T-cell (primary cell): ENCODE data around the gene SLC25A26. TPM values are rescaled to one million over a fixed set of nuclear protein-coding genes. Genes with fewer than 3 reads are reported as not detected.

ENCODE experiments used
- ATAC-seq, 4 experiments: fragments of 200-7000 bp in 3 of 4; fragments of 150-1000 bp in 1 of 4; cut with Tn5 transposase; replicated peaks in 1 of 4; 1 replicate in 3 of 4; 2 replicates in 1 of 4; pipeline ENCODE4 v1.10.0; 2021; ENCODE audit warnings: moderate library complexity in 3 of 4, mild to moderate bottlenecking in 2 of 4, moderate number of reproducible peaks in 1 of 4
- CTCF ChIA-PET, 2 donors: fragments of 300-600 bp; sonication (Branson Sonifier 250); formaldehyde crosslinking; loops; one replicate each; lab custom pipeline; 2022; ENCODE audit warnings: antibody characterized with exemption in 2 of 2; lab: Charles Lee
- POLR2A ChIA-PET, 2 donors: fragments of 300-600 bp; sonication (Branson Sonifier 250); formaldehyde crosslinking; loops; one replicate each; lab custom pipeline; 2022; ENCODE audit warnings: antibody characterized with exemption in 2 of 2; lab: Charles Lee
- DNase-seq, 35 experiments: peaks; one replicate each; pipeline versions ENCODE4 v3.0.0 to v3.0.0-alpha.2; 2013 to 2023
- H3K27ac ChIP-seq: one replicate; pipeline ENCODE4 v1.5.1; 2013; ENCODE audit warnings: low read length
- H3K27me3 ChIP-seq, 2 experiments: replicated peaks in 1 of 2; 1 replicate in 1 of 2; 2 replicates in 1 of 2; pipeline versions ENCODE4 v1.6.1 to v1.7.0; 2013; ENCODE audit warnings: low read length in 1 of 2, mixed read lengths in 1 of 2; ENCODE audit not compliant: control insufficient read depth in 2 of 2, insufficient read depth in 2 of 2; ENCODE audit errors: extremely low read depth in 1 of 2
- H3K36me3 ChIP-seq, 2 donors: 1 replicate in 1 of 2; 2 replicates in 1 of 2; pipeline versions ENCODE4 v1.6.1 to v1.7.0; 2013; ENCODE audit warnings: low read length in 1 of 2; ENCODE audit not compliant: control insufficient read depth in 2 of 2, insufficient read depth in 1 of 2; ENCODE audit errors: extremely low read depth in 1 of 2
- H3K4me1 ChIP-seq, 2 experiments: 1 replicate in 1 of 2; 2 replicates in 1 of 2; pipeline versions ENCODE4 v1.6.1 to v1.7.0; 2013; ENCODE audit warnings: low read length in 2 of 2, mixed read lengths in 1 of 2; ENCODE audit not compliant: insufficient read depth in 2 of 2, control insufficient read depth in 1 of 2; ENCODE audit errors: extremely low read depth in 1 of 2
- H3K4me3 ChIP-seq, 2 donors: 1 replicate in 1 of 2; 2 replicates in 1 of 2; pipeline versions ENCODE4 v1.5.1 to v1.7.0; 2013; ENCODE audit warnings: mild to moderate bottlenecking in 2 of 2, low read length in 1 of 2, moderate library complexity in 1 of 2; ENCODE audit not compliant: control insufficient read depth in 1 of 2; ENCODE audit errors: extremely low read depth in 1 of 2
- H3K9me3 ChIP-seq: 2 replicates; pipeline ENCODE4 v1.7.0; 2013
- H3K27ac Mint-ChIP-seq, 2 donors: one replicate each; pipeline ENCODE4 v1.8.0; 2020 to 2021; ENCODE audit warnings: mild to moderate bottlenecking in 2 of 2, mixed read lengths in 2 of 2
- H3K27me3 Mint-ChIP-seq, 2 donors: one replicate each; pipeline ENCODE4 v1.8.0; 2021 to 2022; ENCODE audit warnings: mixed read lengths in 2 of 2
- H3K36me3 Mint-ChIP-seq: one replicate; pipeline ENCODE4 v1.8.0; 2021; ENCODE audit warnings: mixed read lengths
- H3K4me1 Mint-ChIP-seq, 3 donors: one replicate each; pipeline ENCODE4 v1.8.0; 2020 to 2022; ENCODE audit warnings: mixed read lengths in 3 of 3, mild to moderate bottlenecking in 1 of 3
- H3K4me3 Mint-ChIP-seq, 3 donors: one replicate each; pipeline ENCODE4 v1.8.0; 2020 to 2022; ENCODE audit warnings: mild to moderate bottlenecking in 3 of 3, mixed read lengths in 3 of 3, moderate library complexity in 3 of 3
- H3K9me3 Mint-ChIP-seq, 3 donors: one replicate each; pipeline ENCODE4 v1.8.0; 2020 to 2022; ENCODE audit warnings: mixed read lengths in 3 of 3
- WGBS: methylation state at CpG from one replicate; pipeline ENCODE4 v1.1.5; 2013; ENCODE audit warnings: missing lambda C conversion rate; ENCODE audit not compliant: insufficient coverage; 5-methylcytosine and 5-hydroxymethylcytosine counted together
- total RNA-seq, 35 experiments: library from RNA in 6 of 35; stranded (reverse) in 6 of 35; fragments of 120-200 nt in 1 of 35; gene quantifications; one replicate each; pipeline versions ENCODE4 v1.2.1 to v1.2.4 and lab custom pipeline; 2013 to 2026

The SLC25A26 gene
- total RNA-seq, 5 donors from 2014 or later (not counting 1 experiment from before 2014, with no cell fraction given): 16.6 to 26.9 (median 23.5) TPM

DNA sequence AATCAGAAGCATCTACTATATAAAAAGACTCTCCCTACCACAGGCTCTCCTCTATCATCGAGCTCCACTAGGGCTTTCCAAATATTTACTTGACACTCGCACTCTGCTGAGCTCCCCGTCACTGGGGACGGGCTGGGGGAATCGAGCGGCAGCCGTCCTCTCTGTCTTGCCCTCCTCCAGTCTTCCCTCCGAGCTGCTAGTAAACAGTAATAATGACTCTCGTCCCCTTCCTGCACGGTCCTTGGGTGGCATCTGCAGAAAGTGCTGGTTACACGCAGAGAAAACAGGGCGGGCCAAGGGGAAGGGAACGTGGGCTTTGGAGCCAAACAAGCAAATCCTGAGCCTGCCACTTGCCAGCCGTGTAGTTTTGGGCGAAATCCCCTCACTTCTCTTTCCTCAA, 183.4 kb downstream of the SLC25A26 start:
- no peak for ATAC-seq
- peaks cover 29% of the 10 kb centered on the region for H3K36me3 Mint-ChIP-seq
- H3K9me3 Mint-ChIP-seq: no peaks in the 10 kb centered on the region
- 93% methylated on average over 11 of the region's 15 CpGs for WGBS
- POLR2A ChIA-PET: no interaction called here
- H3K36me3 ChIP-seq: peaks cover 2 to 64% of the 10 kb centered on the region in 2 donors
- H3K4me3 Mint-ChIP-seq: no peak overlapping the region
- DNase-seq: no peak
- H3K27ac ChIP-seq: no peak overlapping the region
- no peak overlapping the region for H3K4me3 ChIP-seq
- CTCF ChIA-PET: interaction anchor here (1.0 to 1.8 kb wide), 6 partner anchors 10 to 418 kb away, joined by 3 to 13 read pairs (median 4); no protein-coding TSS in a partner anchor
- H3K27me3 Mint-ChIP-seq: no peaks in the 10 kb centered on the region
- peaks cover 0 to 3% (median 3%) of the 10 kb centered on the region in 3 donors for H3K4me1 Mint-ChIP-seq
- no peaks in the 10 kb centered on the region for H3K27me3 ChIP-seq
- H3K27ac Mint-ChIP-seq: no peak overlapping the region
- H3K4me1 ChIP-seq: peaks cover 0 to 8% of the 10 kb centered on the region in 2 experiments
- no peaks in the 10 kb centered on the region for H3K9me3 ChIP-seq

GRCh38 chr3:66404903-66405700, 184.3 kb downstream of the SLC25A26 start:
- no peaks in the 10 kb centered on the region for H3K9me3 ChIP-seq
- no peak overlapping the region for H3K4me3 ChIP-seq
- Mint-ChIP-seq H3K36me3 (peaks cover 33% of the 10 kb centered on the region), H3K4me1 (peaks cover 0 to 3% (median 3%) of the 10 kb centered on the region in 3 donors), H3K27me3 (no peaks in the 10 kb centered on the region), H3K9me3 (no peaks in the 10 kb centered on the region), H3K27ac (no peak overlapping the region), H3K4me3 (no peak overlapping the region)
- DNase-seq (no peak), ATAC-seq (no peak)
- H3K27ac ChIP-seq: no peak overlapping the region
- WGBS: 95% methylated on average over 24 of the region's 32 CpGs
- ChIA-PET POLR2A (no interaction called here), CTCF (interaction anchor here (1.0 to 1.8 kb wide), 3 partner anchors 133 to 417 kb away, joined by 3 to 13 read pairs (median 3); no protein-coding TSS in a partner anchor)
- H3K27me3 ChIP-seq: no peaks in the 10 kb centered on the region
- peaks cover 0 to 8% of the 10 kb centered on the region in 2 experiments for H3K4me1 ChIP-seq
- H3K36me3 ChIP-seq: peaks cover 2 to 71% of the 10 kb centered on the region in 2 donors

GRCh38 chr3:66405701-66406091, 184.9 kb downstream of the SLC25A26 start:
- Mint-ChIP-seq H3K27ac (no peak overlapping the region), H3K4me1 (peaks cover 0 to 3% (median 3%) of the 10 kb centered on the region in 3 donors), H3K9me3 (no peaks in the 10 kb centered on the region), H3K4me3 (no peak overlapping the region), H3K36me3 (peaks cover 37% of the 10 kb centered on the region), H3K27me3 (no peaks in the 10 kb centered on the region)
- WGBS: 91% methylated on average over 11 of the region's 11 CpGs
- DNase-seq (no peak), ATAC-seq (no peak)
- H3K4me3 ChIP-seq: no peak overlapping the region
- POLR2A ChIA-PET: no interaction called here
- no peaks in the 10 kb centered on the region for H3K27me3 ChIP-seq
- no peak overlapping the region for H3K27ac ChIP-seq
- CTCF ChIA-PET: interaction anchor here in 1 of 2 donors (1.1 kb wide), 1 partner anchor 416 kb away, joined by 3 read pairs; no protein-coding TSS in a partner anchor
- H3K4me1 ChIP-seq: peaks cover 0 to 8% of the 10 kb centered on the region in 2 experiments
- H3K9me3 ChIP-seq: no peaks in the 10 kb centered on the region
- peaks cover 2 to 71% of the 10 kb centered on the region in 2 donors for H3K36me3 ChIP-seq

DNA sequence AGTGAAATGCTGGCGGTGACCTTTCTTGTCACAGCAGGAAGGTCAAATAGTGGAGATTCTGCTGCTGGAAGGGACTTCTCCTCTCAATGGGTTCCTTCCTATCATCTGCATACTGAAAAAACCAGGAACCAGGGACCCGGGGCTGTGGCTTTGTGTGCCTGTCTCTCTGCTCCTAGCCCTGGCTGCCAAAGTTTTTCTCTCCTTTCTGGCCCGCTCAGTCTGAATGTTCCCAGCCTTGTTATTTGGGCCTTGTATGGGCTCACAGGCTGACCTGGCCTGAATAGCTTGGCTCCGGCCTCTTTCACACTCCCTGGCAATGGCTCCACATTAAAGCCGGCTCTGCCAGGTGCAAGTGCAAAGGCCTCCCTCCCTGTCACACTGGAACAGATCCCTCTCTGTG, 185.4 kb downstream of the SLC25A26 start:
- Histone ChIP-seq H3K9me3 (no peaks in the 10 kb centered on the region), H3K4me3 (no peak overlapping the region), H3K27me3 (no peaks in the 10 kb centered on the region), H3K4me1 (peaks cover 0 to 8% of the 10 kb centered on the region in 2 experiments), H3K36me3 (peaks cover 2 to 71% of the 10 kb centered on the region in 2 donors), H3K27ac (no peak overlapping the region)
- Mint-ChIP-seq H3K36me3 (peaks cover 40% of the 10 kb centered on the region), H3K27ac (no peak overlapping the region), H3K27me3 (no peaks in the 10 kb centered on the region), H3K9me3 (no peaks in the 10 kb centered on the region), H3K4me3 (no peak overlapping the region), H3K4me1 (peaks cover 0 to 3% (median 3%) of the 10 kb centered on the region in 3 donors)
- no peak for ATAC-seq
- no peak for DNase-seq
- 87% methylated on average over 3 of the region's 5 CpGs for WGBS
- CTCF ChIA-PET: interaction anchor here in 1 of 2 donors (0.7 to 1.1 kb wide), 2 partner anchors 413 to 416 kb away, joined by 3 to 4 read pairs; no protein-coding TSS in a partner anchor
- POLR2A ChIA-PET: no interaction called here

DNA sequence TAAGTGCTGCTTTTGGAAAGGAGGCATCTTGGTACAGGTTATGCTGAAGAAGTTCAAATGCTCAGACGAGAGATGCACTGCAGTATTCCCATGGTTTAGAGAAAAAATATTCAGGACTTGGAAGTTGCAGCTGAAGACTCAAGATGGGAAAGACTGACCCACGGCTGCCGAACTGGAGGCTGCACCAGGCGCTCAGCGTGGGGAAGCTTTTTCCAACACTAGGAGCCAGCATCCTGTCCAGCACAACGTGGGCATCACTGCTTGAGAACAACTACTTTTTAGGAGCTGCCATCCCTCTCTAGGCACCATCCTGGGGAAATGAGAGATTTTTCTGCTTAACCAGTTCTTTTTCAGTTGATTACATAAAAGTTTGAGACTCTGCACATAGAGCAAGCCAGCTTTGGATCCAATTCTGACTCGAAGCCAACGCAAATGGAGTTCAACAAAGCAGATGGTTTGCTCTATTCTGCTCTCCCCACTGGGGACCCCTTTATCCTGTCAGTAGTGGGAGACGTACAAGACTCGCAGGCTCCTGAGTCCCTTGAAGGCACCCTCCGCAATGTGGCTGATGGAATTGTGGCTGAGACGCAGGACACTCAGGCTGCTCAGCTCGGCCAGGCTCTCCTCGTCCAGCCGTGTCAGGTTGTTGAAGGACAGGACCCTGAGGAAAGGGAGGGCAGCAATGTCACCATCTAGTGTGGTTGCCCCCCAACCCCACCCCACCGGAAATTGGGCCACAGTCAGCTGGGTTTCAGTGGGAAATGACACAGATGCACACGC, 186.2 kb downstream of the SLC25A26 start:
- H3K4me3 ChIP-seq: no peak overlapping the region
- H3K36me3 ChIP-seq: peaks cover 2 to 67% of the 10 kb centered on the region in 2 donors
- Mint-ChIP-seq H3K4me1 (peaks cover 0 to 3% (median 3%) of the 10 kb centered on the region in 3 donors), H3K4me3 (no peak overlapping the region), H3K9me3 (no peaks in the 10 kb centered on the region), H3K27ac (no peak overlapping the region), H3K27me3 (no peaks in the 10 kb centered on the region), H3K36me3 (peaks cover 44% of the 10 kb centered on the region)
- no peak for ATAC-seq
- H3K27ac ChIP-seq: no peak overlapping the region
- no peaks in the 10 kb centered on the region for H3K9me3 ChIP-seq
- ChIA-PET CTCF (interaction anchor here (0.6 to 2.6 kb wide), 22 partner anchors 8 to 677 kb away, joined by 3 to 14 read pairs (median 4); no protein-coding TSS in a partner anchor), POLR2A (no interaction called here)
- H3K4me1 ChIP-seq: peaks cover 0 to 8% of the 10 kb centered on the region in 2 experiments
- 97% methylated on average over 11 of the region's 17 CpGs for WGBS
- no peaks in the 10 kb centered on the region for H3K27me3 ChIP-seq
- no peak for DNase-seq
